ACHN (cell line): ENCODE results near the gene THSD7B.
"Not testable (repeated sequence)": the region's sequence is repeated elsewhere in the genome, so short reads cannot be mapped to it uniquely, and the experiment has no call there.

Experiments used
- DNase-seq: peaks from one replicate; pipeline ENCODE4 v3.0.0-alpha.2; 2015
- in situ Hi-C: cut with HindIII; loops from 2 replicates; pipeline ENCODE4 v1.10.0; 2017; ENCODE audit warnings: low sequenced_read_pairs, low pct_ligation_motif_present, low pct_unique_long_range_greater_than_20kb

THSD7B gene

GRCh38 chr2:137511526-137511925 is 746.2 kb downstream of the THSD7B start:
- in situ Hi-C loops, result no loop called here
- no peak for DNase-seq

GRCh38 chr2:137521653-137522619 is 756.6 kb downstream of the THSD7B start:
- in situ Hi-C loops, result no loop called here
- DNase-seq, result no peak

- no peak for DNase-seq
- in situ Hi-C loops, result no loop called here
These were observed 757.3 kb downstream of the THSD7B start for GRCh38 chr2:137522620-137523011.

GRCh38 chr2:137523931-137524330 is 758.6 kb downstream of the THSD7B start:
- in situ Hi-C loops, result no loop called here
- DNase-seq, result no peak

GRCh38 chr2:137525132-137525531 is 759.8 kb downstream of the THSD7B start:
- no peak for DNase-seq
- in situ Hi-C loops, result no loop called here

GRCh38 chr2:137525641-137526190 is 760.4 kb downstream of the THSD7B start:
- DNase-seq, result no peak
- in situ Hi-C loops, result no loop called here

- DNase-seq, result no peak
- in situ Hi-C loops, result no loop called here
These were observed 770.6 kb downstream of the THSD7B start for GRCh38 chr2:137535897-137536296.

- no peak for DNase-seq
- in situ Hi-C loops, result no loop called here
These were observed 774.0 kb downstream of the THSD7B start for GRCh38 chr2:137539336-137539735.

GRCh38 chr2:137547842-137548241 is 782.5 kb downstream of the THSD7B start:
- no peak for DNase-seq
- in situ Hi-C loops, result no loop called here

- no peak for DNase-seq
- in situ Hi-C loops, result no loop called here
These were observed 801.0 kb downstream of the THSD7B start for GRCh38 chr2:137566387-137566786.

GRCh38 chr2:137570484-137570883 is 805.1 kb downstream of the THSD7B start:
- in situ Hi-C loops, result no loop called here
- DNase-seq, result no peak

GRCh38 chr2:137587834-137588233 is 822.5 kb downstream of the THSD7B start:
- in situ Hi-C loops, DNase-seq: not testable (repeated sequence)

GRCh38 chr2:137588578-137588977 is 823.2 kb downstream of the THSD7B start:
- DNase-seq, in situ Hi-C loops: not testable (repeated sequence)

GRCh38 chr2:137590102-137590501 is 824.8 kb downstream of the THSD7B start:
- in situ Hi-C loops, result no loop called here

GRCh38 chr2:137607722-137608318 is 842.5 kb downstream of the THSD7B start:
- no peak for DNase-seq
- in situ Hi-C loops, result no loop called here

More at GRCh38 chr2:137590102-137590501, 824.8 kb downstream of the THSD7B start:
- DNase-seq, result no peak

- no peak for DNase-seq
- in situ Hi-C loops, result no loop called here
These were observed 873.6 kb downstream of the THSD7B start for GRCh38 chr2:137638932-137639331.

GRCh38 chr2:137644731-137645130 is 879.4 kb downstream of the THSD7B start:
- in situ Hi-C loops, result no loop called here
- no peak for DNase-seq

GRCh38 chr2:137654046-137654445 is 888.7 kb downstream of the THSD7B start:
- in situ Hi-C loops, result no loop called here
- no peak for DNase-seq

GRCh38 chr2:137655814-137656213 is 890.5 kb downstream of the THSD7B start:
- in situ Hi-C loops, result no loop called here
- no peak for DNase-seq
